ENCODE results near the gene ZNF728. TPM values are rescaled to one million over a fixed set of nuclear protein-coding genes. Genes with fewer than 3 reads are reported as not detected.
"Not testable (repeated sequence)": the region's sequence is repeated elsewhere in the genome, so short reads cannot be mapped to it uniquely, and the experiment has no call there.

Gene ZNF728
- total and polyA plus RNA-seq, 9 of the 15 experiments (the other 6 are each of a cell fraction or from before 2014, with no cell fraction given): 0.26 to 1.5 (median 0.71) TPM

DNA sequence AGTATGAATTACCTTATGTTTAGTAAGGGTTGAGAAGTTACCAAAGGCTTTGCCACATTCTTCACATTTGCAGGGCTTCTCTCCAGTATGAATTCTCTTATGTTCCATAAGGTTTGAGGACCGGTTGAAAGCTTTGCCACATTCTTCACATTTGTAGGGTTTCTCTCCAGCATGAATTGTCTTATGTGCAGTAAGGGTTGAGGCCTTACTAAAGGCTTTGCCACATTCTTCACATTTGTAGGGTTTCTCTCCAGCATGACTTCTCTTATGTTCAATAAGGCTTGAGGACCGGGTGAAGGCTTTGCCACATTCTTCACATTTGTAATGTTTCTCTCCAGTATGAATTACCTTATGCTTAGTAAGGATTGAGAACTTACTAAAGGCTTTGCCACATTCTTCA lies 26.7 kb downstream of the ZNF728 start:
- H3K27me3 ChIP-seq (ENCODE audit: control insufficient read depth in 2 of 2, insufficient read depth in 2 of 2, low read length in 2 of 2): no peaks in the 10 kb centered on the region
- no peak for TF ChIP-seq HIVEP1 (CRISPR knock-in tag; IDR thresholded peaks at IDR 0.05)
- TF ChIP-seq LARP7 (IDR thresholded peaks at IDR 0.05): no peak
- peak; percentile 84 for TF ChIP-seq ZNF274 (IDR thresholded peaks at IDR 0.05; ENCODE audit: borderline replicate concordance, low read depth, low read length)
- no peak for TF ChIP-seq ZNF830 (CRISPR knock-in tag; IDR thresholded peaks at IDR 0.05)
- H3K4me2 ChIP-seq (ENCODE audit: insufficient read depth, low read length): no peak overlapping the region
- DNase-seq (ENCODE audit: extremely low read depth in 1 of 4, low spot score in 3 of 4): no peak
- H3K4me3 ChIP-seq: no peak overlapping the region
- no peaks in the 10 kb centered on the region for H3K36me3 ChIP-seq (ENCODE audit: control insufficient read depth, insufficient read depth, low read length)
- H3K9ac ChIP-seq (ENCODE audit: insufficient read depth in 1 of 2, low read depth in 2 of 2, low read length in 2 of 2): no peak overlapping the region
- H3K9me1 ChIP-seq (ENCODE audit: control insufficient read depth, insufficient read depth, low read length): no peaks in the 10 kb centered on the region
- H3K4me1 ChIP-seq (replicated peaks in 1 of 2; ENCODE audit: control insufficient read depth in 2 of 2, insufficient read depth in 2 of 2, low read length in 2 of 2): no peaks in the 10 kb centered on the region
- in situ Hi-C loops (cut with MboI) (no loop called here), intact Hi-C loops (cut with micrococcal nuclease) (no loop called here)
- WGBS (ENCODE audit: insufficient coverage, low coverage, missing lambda C conversion rate): 12% methylated on average over 2 of the region's 2 CpGs
- no TSS peak for BruUV-seq (replicated peaks)
- H3K79me2 ChIP-seq (ENCODE audit: control insufficient read depth, insufficient read depth, low read length): no peaks in the 10 kb centered on the region
- H2AFZ ChIP-seq (ENCODE audit: low read depth, low read length): no peak overlapping the region
- no peaks in the 10 kb centered on the region for H4K20me1 ChIP-seq (replicated peaks; ENCODE audit: control insufficient read depth, insufficient read depth, low read length)
- no peaks in the 10 kb centered on the region; the same call in 1 of the 2 replicates for H3K9me3 ChIP-seq (replicated peaks; ENCODE audit: control insufficient read depth, insufficient read depth, low read depth, low read length)
- POLR2A ChIA-PET: no interaction called here
- no peak for ATAC-seq
- H3K27ac ChIP-seq (ENCODE audit: extremely low read depth, low read depth, low read length): no peak overlapping the region
- FAIRE-seq: no peak
- CTCF ChIA-PET (ENCODE audit: low intra/inter-chr PET ratio): no interaction called here

DNA sequence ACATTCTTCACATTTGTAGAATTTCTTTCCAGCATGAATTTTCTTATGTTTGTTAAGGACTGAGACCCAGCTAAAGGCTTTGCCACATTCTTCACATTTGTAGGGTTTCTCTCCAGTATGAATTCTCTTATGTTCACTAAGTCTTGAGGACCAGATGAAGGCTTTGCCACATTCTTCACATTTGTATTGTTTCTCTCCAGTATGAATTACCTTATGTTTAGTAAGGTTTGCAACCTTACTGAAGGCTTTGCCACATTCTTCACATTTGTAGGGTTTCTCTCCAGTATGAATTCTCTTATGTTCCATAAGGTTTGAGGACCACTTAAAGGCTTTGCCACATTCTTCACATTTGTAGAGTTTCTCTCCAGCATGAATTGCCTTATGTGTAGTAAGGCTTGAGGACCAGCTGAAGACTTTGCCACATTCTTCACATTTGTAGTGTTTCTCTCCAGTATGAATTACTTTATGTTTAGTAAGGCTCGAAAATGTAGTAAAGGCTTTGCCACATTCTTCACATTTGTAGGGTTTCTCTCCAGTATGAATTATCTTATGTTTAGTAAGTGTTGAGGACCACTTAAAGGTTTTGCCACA lies 27.3 kb downstream of the ZNF728 start:
- H3K9me1 ChIP-seq (ENCODE audit: control insufficient read depth, insufficient read depth, low read length); BruUV-seq (replicated peaks); CTCF ChIA-PET (ENCODE audit: low intra/inter-chr PET ratio); POLR2A ChIA-PET; H3K27ac ChIP-seq (ENCODE audit: extremely low read depth, low read depth, low read length); H3K79me2 ChIP-seq (ENCODE audit: control insufficient read depth, insufficient read depth, low read length); ATAC-seq; H2AFZ ChIP-seq (ENCODE audit: low read depth, low read length); H4K20me1 ChIP-seq (replicated peaks; ENCODE audit: control insufficient read depth, insufficient read depth, low read length); H3K4me3 ChIP-seq; H3K9ac ChIP-seq (ENCODE audit: insufficient read depth in 1 of 2, low read depth in 2 of 2, low read length in 2 of 2); H3K4me2 ChIP-seq (ENCODE audit: insufficient read depth, low read length); H3K9me3 ChIP-seq (replicated peaks; ENCODE audit: control insufficient read depth, insufficient read depth, low read depth, low read length); H3K36me3 ChIP-seq (ENCODE audit: control insufficient read depth, insufficient read depth, low read length); DNase-seq (ENCODE audit: extremely low read depth in 1 of 4, low spot score in 3 of 4); in situ Hi-C loops (cut with MboI); H3K27me3 ChIP-seq (ENCODE audit: control insufficient read depth in 2 of 2, insufficient read depth in 2 of 2, low read length in 2 of 2); H3K4me1 ChIP-seq (replicated peaks in 1 of 2; ENCODE audit: control insufficient read depth in 2 of 2, insufficient read depth in 2 of 2, low read length in 2 of 2); FAIRE-seq; intact Hi-C loops (cut with micrococcal nuclease): not testable (repeated sequence)
- peak; percentile 83; the same call in 1 of the 2 replicates for TF ChIP-seq ZNF274 (IDR thresholded peaks at IDR 0.05; ENCODE audit: borderline replicate concordance, low read depth, low read length)
- WGBS (ENCODE audit: insufficient coverage, low coverage, missing lambda C conversion rate): 0% methylated on average over 1 of the region's 1 CpG

All from K562 (cell line).